Upper lobe of left lung (tissue), 6 donors: Measurements from ENCODE around the gene RFT1. TPM values are rescaled to one million over a fixed set of nuclear protein-coding genes. Genes with fewer than 3 reads are reported as not detected.

Experiments
- ATAC-seq, 2 donors: fragments of 200-7000 bp; cut with Tn5 transposase; one replicate each; pipeline ENCODE4 v1.9.1; 2022; ENCODE audit warnings: mild to moderate bottlenecking in 2 of 2, moderate library complexity in 2 of 2; ENCODE audit not compliant: low FRiP score in 2 of 2
- DNase-seq, 2 donors: peaks; one replicate each; pipeline ENCODE4 v3.0.0-alpha.2; 2019 to 2020
- H3K27ac ChIP-seq, 4 donors: fragments of 200-600 bp; sonication (generic); one replicate each; pipeline ENCODE4 v1.5.1; 2016 to 2019
- H3K27me3 ChIP-seq, 4 donors: fragments of 200-600 bp; sonication (generic); one replicate each; pipeline ENCODE4 v1.5.1; 2017 to 2019
- H3K36me3 ChIP-seq, 4 donors: fragments of 200-600 bp; sonication (generic); one replicate each; pipeline ENCODE4 v1.5.1; 2016 to 2019
- H3K4me1 ChIP-seq, 4 donors: fragments of 200-600 bp; sonication (generic); one replicate each; pipeline ENCODE4 v1.5.1; 2018 to 2019
- H3K4me3 ChIP-seq, 4 donors: fragments of 200-600 bp; sonication (generic); one replicate each; pipeline ENCODE4 v1.5.1; 2017 to 2019; ENCODE audit warnings: mild to moderate bottlenecking in 2 of 4, moderate library complexity in 1 of 4
- H3K9me3 ChIP-seq, 4 donors: fragments of 200-600 bp; sonication (generic); one replicate each; pipeline ENCODE4 v1.5.1; 2018 to 2019
- CTCF ChIP-seq, 6 experiments: fragments of 450-650 bp in 4 of 6; fragments of 200-600 bp in 2 of 6; sonication (generic) in 2 of 6; IDR thresholded peaks; one replicate each; pipeline ENCODE4 v1.5.1; 2016 to 2019; ENCODE audit warnings: antibody characterized with exemption in 6 of 6
- EP300 ChIP-seq, 4 donors: sonication (generic); formaldehyde crosslinking; IDR thresholded peaks; one replicate each; pipeline ENCODE4 v1.5.1; 2017; ENCODE audit warnings: antibody characterized with exemption in 4 of 4, control low read depth in 2 of 4
- POLR2A ChIP-seq, 4 donors: fragments of 450-650 bp; IDR thresholded peaks; one replicate each; pipeline ENCODE4 v1.5.1; 2016 to 2017; ENCODE audit warnings: antibody characterized with exemption in 4 of 4, mild to moderate bottlenecking in 2 of 4
- POLR2AphosphoS5 ChIP-seq, 2 donors: sonication (generic); formaldehyde crosslinking; IDR thresholded peaks; one replicate each; pipeline ENCODE4 v1.5.1; 2017; ENCODE audit warnings: antibody characterized with exemption in 2 of 2
- WGBS, 2 donors: methylation state at CpG; one replicate each; pipeline ENCODE4 v1.1.5; 2017 to 2018; 5-methylcytosine and 5-hydroxymethylcytosine counted together
- total RNA-seq, 6 donors: library from RNA; depleted of rRNA in 4 of 6; stranded (reverse); fragments of >200 nt in 4 of 6; gene quantifications; one replicate each; pipeline versions ENCODE4 v1.1.0 to v1.2.1, GENCODE V29; 2016 to 2021
- donor health status: DM: no; HTN: no; CAD: no; lungs with moderate emphysema.
- donor health status: DM: no; HTN: yes; CAD: no; lungs with severe emphysema.

RFT1 gene
- total RNA-seq, 6 donors from 2014 or later: 5.1 to 19.9 (median 12.8) TPM

DNA sequence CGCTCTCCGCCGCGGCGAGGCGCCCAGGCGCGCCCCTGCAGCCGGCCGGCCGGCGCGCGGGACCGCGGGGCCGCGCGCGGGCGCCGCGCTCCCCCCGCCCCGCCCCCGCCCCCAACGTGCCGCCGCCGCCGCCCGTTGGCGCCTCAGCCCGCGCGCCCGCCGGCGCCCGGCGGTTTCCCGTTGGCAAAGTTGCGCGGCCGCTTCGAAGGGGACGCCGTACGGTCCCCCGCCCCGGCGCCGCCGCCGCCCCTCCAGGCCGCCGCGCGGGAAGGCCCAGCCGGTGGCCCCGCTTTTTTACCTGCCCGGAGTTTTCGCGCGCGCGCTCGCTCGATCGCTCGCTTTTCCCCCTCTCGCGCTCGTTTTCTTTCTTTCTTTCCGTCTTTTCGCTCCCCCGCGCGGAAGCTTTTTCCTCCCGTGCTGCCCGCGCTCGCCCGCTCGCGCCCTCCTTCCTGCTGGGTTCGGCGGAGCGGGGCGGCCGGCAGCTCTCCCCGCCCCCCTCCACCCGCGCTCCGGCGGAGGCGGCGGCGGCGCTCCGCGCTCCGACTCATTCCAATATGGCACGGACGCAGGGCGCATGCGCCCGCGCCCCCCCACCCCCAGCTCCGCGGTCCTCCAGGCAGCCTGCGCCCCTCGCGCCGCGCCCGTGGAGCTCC, 84.6 kb downstream of the RFT1 start, which contains the start of gene SFMBT1:
Gene SFMBT1 (minus strand): TSS at position 556 of the 653 bp plus-strand sequence. CDS start 76,945 bp downstream, outside the sequence.
- H3K27me3 ChIP-seq: no peaks in the 10 kb centered on the region
- peak; percentile 61 to 97 for DNase-seq
- peak within 1 kb of the TSS; percentile 86 to 93 (median 90) for H3K27ac ChIP-seq
- peak; percentile 64 to 87 for ATAC-seq
- no peaks in the 10 kb centered on the region for H3K9me3 ChIP-seq
- H3K4me1 ChIP-seq: peaks cover 6 to 28% (median 11%) of the 10 kb centered on the region in 4 donors
- H3K4me3 ChIP-seq: peak within 1 kb of the TSS; percentile 83 to 98 (median 97)
- WGBS, 2 donors: 0 to 2% methylated on average over 37 to 81 of the region's 117 CpGs
- no peak for TF ChIP-seq POLR2AphosphoS5 (IDR thresholded peaks at IDR 0.05)
- peak in 2 of 4 donors; percentile 49 to 52 for TF ChIP-seq POLR2A (IDR thresholded peaks at IDR 0.05)
- no peak for TF ChIP-seq EP300 (IDR thresholded peaks at IDR 0.05)
- TF ChIP-seq CTCF (IDR thresholded peaks at IDR 0.05): peak in 1 of 6 experiments; percentile 6
- H3K36me3 ChIP-seq: no peaks in the 10 kb centered on the region

DNA sequence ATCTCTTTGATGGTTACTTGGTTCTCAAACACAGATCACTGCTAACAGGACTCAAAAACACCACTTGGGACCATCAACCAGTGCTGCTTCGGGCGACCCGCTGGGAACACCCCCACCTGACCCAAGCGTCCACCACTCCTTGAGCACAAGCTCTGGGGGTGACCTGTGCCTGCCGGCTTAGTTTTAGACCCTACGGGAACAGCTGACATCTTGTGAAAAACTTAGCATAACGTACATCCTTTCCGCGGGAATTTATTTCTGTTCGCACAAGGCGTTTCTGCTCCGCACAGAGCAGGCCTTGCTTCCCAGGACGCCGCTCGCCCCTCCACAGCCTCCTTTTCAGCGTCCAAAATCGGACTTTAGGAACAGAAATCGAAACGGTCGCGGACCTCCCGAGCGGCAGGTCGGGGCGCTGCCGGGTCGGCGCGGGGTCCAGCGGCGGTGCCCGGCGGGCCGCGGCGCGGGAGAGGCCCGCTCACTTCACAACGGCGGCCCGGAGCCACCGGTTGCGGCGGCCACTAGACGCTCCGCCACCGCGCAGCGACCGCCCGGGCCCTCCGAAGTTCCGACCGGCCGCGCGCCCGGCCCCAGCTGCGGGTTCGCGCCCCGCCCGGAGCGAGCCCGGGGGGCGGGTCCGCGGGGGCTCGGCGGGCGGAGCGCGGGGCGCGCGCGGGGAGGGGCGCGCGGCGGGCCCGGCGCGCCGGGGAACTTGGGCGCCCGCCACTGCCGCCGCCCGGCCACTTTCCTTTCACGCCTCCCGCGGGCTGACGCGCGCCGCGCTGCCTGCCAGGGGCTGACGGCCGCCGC, 85.3 kb downstream of the RFT1 start:
- no peaks in the 10 kb centered on the region for H3K36me3 ChIP-seq
- WGBS, 2 donors: 0 to 1% methylated on average over 5 to 40 of the region's 101 CpGs
- peak overlapping the region; percentile 86 to 93 (median 88) for H3K27ac ChIP-seq
- peak; percentile 29 to 79 for ATAC-seq
- H3K27me3 ChIP-seq: no peaks in the 10 kb centered on the region
- H3K4me1 ChIP-seq: peaks cover 6 to 35% (median 11%) of the 10 kb centered on the region in 4 donors
- TF ChIP-seq EP300 (IDR thresholded peaks at IDR 0.05) (no peak), POLR2A (IDR thresholded peaks at IDR 0.05) (peak in 3 of 4 donors; percentile 29 to 60 (median 44)), POLR2AphosphoS5 (IDR thresholded peaks at IDR 0.05) (no peak), CTCF (IDR thresholded peaks at IDR 0.05) (peak in 1 of 6 experiments; percentile 7)
- no peaks in the 10 kb centered on the region for H3K9me3 ChIP-seq
- peak overlapping the region; percentile 45 to 98 (median 97) for H3K4me3 ChIP-seq
- DNase-seq: peak; percentile 43 to 94

DNA sequence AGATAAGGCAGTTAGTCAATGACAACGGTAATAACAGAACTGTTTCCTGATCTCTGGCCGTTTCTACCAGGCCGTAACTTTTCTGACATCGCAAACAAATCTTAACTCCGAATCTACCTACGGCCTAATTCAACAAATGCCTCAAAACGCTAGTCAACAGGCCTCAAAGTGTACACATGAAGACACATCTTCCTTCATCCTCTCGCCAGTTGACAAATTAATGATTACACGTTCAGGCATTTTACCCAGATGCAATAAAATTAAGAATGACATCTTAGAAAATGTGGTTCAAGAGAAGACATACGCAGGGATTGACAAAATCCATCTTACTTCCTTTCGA, 85.9 kb downstream of the RFT1 start:
- DNase-seq: no peak
- Histone ChIP-seq H3K4me3 (peak overlapping the region in 3 of 4 donors; percentile 97 to 98 (median 97)), H3K27me3 (no peaks in the 10 kb centered on the region), H3K27ac (peak overlapping the region; percentile 86 to 93 (median 88)), H3K4me1 (peaks cover 6 to 36% (median 11%) of the 10 kb centered on the region in 4 donors), H3K36me3 (no peaks in the 10 kb centered on the region), H3K9me3 (no peaks in the 10 kb centered on the region)
- ATAC-seq: no peak
- TF ChIP-seq POLR2A (IDR thresholded peaks at IDR 0.05): no peak
- no peak for TF ChIP-seq CTCF (IDR thresholded peaks at IDR 0.05)
- no peak for TF ChIP-seq POLR2AphosphoS5 (IDR thresholded peaks at IDR 0.05)
- TF ChIP-seq EP300 (IDR thresholded peaks at IDR 0.05): no peak
- WGBS, 2 donors: 37 to 55% methylated on average over 11 of the region's 11 CpGs

DNA sequence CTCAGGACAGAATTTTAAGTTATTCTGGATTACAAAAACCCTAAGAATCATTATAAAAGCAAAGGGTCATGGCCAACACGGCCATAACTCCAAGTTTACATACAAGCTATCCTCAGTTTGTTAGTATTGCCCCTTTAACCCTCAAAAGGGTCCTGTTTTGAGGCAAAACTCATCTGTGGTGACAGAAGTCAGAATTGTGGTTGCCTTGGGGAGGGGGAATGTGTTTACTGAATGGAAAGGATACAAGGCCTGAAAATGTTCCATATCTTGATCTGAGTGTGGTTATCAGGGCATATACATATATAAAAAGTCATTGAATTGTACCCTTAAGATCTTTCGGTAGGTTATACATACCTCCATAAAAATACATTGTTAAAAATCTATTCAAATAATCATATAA, 86.5 kb downstream of the RFT1 start:
- TF ChIP-seq POLR2A (IDR thresholded peaks at IDR 0.05): no peak
- TF ChIP-seq CTCF (IDR thresholded peaks at IDR 0.05): no peak
- no peak for TF ChIP-seq POLR2AphosphoS5 (IDR thresholded peaks at IDR 0.05)
- no peak for TF ChIP-seq EP300 (IDR thresholded peaks at IDR 0.05)
- no peak for DNase-seq
- Histone ChIP-seq H3K36me3 (no peaks in the 10 kb centered on the region), H3K4me3 (peak overlapping the region in 1 of 4 donors; percentile 97), H3K27ac (no peak overlapping the region), H3K9me3 (no peaks in the 10 kb centered on the region), H3K27me3 (no peaks in the 10 kb centered on the region), H3K4me1 (peaks cover 6 to 36% (median 11%) of the 10 kb centered on the region in 4 donors)
- 92 to 95% methylated on average over 2 of the region's 2 CpGs for WGBS, 2 donors
- no peak for ATAC-seq
